ENCODE data around the gene TOB1.

GRCh38 chr17:50872710-50873424 lies 6.7 kb upstream of the TOB1 start:
- TF ChIP-seq CTCF (IDR thresholded peaks at IDR 0.05; ENCODE audit: borderline replicate concordance, extremely low read depth, low read length, poor library complexity, severe bottlenecking), result no peak
- TF ChIP-seq EZH2 (IDR thresholded peaks at IDR 0.05; ENCODE audit: borderline replicate concordance, low read depth, low read length, severe bottlenecking), result no peak
